NCI-H146 (cell line): Measurements from ENCODE around the gene CCDC12.

Experiments
- DNase-seq: peaks from one replicate; lab custom pipeline; 2025; lab: John Stamatoyannopoulos, UW

Gene CCDC12

DNA sequence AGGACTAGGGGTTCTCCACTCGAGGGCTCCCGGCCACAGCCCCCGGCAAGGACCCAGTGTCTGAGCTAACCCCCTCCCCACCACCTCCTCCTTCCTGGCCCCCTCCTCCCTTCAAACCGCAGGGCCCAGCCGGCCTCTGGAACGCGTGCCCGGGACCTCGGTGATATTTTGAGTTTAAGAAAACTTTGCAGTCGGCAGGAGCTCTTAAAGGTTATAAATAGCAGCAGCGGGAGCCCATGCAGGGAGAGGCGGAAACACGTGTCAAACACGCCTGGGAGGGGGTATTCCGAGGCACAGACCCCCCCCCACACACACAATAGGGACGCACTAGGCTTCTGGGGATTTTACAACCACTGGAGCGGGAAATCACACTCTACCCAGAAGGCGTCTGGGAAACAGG lies 102.1 kb downstream of the CCDC12 start:
- no peak for DNase-seq

DNA sequence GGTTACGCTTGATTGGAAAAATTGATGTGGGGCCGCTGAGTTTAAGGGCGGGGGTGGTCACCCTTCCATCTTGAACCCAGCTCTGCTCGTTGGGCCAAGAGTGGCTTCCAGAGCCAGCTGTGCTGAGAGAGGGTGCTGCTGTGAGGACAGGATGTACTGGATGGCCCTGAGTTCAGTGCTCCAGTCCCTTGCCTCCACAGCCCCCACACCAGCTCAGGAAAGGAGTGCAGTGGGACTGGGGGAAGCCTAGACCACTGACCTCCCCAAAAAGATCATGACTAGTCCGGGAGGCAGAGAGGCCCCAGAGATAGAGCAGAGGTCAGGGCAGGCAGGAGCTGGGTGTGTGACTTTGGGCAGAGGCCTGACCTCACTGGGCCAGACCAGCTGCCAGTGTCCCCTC lies 103.0 kb downstream of the CCDC12 start:
- DNase-seq, result no peak
